Stimulated activated CD4-positive, alpha-beta T cell treated with anti-CD3 and anti-CD28 coated beads, TNF-alpha, amount 100 ng/mL, for 48 hours (primary cell): Measurements from ENCODE around the gene IL26.

ENCODE experiments used
- DNase-seq, 3 donors: peaks; one replicate each; pipeline ENCODE4 v3.0.0-alpha.2; 2020; ENCODE audit warnings: low read depth in 3 of 3

Gene IL26, protein sequence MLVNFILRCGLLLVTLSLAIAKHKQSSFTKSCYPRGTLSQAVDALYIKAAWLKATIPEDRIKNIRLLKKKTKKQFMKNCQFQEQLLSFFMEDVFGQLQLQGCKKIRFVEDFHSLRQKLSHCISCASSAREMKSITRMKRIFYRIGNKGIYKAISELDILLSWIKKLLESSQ

DNA sequence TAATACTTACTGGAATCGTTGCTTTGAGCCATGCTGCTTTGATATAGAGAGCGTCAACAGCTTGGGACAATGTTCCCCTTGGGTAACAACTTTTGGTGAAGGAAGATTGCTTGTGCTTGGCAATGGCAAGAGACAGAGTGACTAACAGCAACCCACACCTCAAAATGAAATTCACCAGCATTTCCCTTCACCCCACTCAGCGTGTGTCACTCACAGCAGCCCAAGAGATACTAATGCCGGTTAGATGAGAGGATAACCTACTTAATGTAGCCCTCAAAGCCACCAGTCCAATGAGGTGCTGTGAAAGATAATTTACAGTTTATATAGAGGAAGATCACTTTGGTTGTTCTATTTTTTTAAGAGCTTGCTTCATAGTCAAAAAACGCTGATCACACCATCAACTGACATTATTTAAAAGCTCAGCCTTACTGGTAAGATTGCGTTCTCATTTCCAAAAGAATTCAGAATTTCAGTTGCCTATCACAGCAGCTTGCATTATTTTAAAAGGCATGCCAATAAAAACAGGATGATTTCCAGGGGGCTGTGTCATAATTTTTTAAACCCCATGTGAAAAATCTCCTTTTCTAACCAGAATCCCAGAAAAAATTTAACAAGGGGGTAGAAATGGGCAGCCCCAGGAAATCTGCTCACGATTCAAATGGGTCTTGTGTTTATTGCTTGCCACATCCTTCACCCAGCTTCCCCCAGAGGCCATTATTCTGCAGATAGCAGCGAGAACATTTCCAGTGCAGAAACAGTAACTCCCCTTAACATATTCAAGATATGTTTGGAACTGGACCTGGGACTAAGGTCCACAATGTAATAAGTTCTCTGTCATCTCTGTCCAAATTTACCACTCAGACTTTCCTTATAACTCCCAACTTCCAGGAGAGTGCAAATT lies at the start of gene IL26:
TSS of gene IL26 (minus strand) at position 235 of the 901 bp plus-strand sequence. CDS start at position 181, 54 bp downstream.
- no peak for DNase-seq

DNA sequence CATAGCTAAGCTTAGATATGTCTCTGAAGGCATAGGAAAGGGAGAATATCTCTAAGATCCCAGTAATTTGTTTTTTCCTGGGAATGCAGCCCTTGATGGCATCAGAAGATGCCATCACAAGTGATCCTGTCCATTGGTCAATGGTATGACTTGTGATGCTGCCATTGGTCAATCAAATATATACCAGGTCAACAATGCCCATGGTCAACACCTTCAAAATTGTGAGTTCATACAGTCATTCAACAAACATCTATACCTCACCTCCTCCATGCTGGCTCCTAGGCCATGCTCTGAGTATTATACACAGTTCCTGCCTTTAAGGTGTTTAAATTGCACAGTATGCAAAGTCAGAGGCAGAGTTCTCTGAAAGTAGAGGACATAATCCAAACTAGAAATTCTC lies 47.1 kb upstream of the IL26 start:
- DNase-seq, result no peak

DNA sequence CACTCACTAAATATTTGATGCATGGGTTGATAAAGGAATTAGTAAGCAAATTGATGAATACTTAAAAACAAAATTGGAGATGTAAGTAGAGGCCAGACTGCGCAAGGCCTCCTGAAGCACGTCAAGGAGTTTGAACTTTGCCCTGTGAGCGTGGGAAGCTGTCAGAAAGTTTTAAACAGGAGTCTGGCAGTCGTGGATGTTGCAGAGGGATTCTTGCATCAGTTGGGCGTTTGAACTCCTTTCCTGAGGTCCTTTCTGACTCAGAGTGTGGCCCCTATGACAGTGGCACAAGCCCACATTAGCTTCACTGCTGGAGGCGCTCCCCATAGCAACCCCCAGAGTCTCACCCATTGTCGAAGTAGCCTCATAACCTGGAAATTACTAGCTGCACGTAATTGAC lies 45.7 kb upstream of the IL26 start:
- DNase-seq, result no peak

DNA sequence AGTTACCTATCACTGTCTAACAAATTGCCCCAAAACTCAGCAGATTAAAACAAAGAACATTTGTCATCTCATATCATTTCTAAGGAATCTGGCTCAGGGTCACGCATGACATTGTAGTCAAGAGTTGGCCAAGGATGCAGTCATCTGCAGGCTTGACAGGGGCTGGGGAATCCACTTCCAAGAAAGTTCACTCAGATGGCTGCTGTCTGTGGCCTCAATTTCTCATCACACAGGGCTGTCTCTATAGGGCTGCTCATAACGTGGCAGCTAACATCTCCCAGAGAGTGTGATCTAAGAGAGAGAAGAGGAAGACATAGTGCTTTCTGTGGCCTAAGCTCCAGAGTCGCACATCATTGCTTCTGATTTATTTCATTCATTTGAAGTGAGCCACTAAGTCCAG lies 44.7 kb upstream of the IL26 start:
- no peak for DNase-seq

DNA sequence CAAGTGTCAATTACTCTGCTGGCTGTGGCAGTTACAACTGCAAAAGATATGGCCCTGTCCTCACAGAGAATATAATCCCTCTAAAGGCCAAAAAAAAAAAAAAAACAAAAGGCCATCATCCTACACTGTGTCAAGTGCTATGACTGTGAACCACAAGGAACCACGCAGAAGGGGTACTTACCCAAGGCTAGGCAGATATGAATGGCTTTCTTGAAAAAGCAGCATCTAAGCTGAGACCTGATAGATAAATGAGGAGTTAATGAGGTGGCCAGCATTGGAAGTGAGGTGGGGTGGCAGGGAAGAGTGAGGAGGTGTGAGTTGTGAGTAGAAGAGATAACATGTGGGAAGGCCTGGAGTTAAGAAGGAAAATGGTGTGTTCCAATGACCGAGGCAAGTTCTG lies 44.2 kb upstream of the IL26 start:
- DNase-seq, result no peak

DNA sequence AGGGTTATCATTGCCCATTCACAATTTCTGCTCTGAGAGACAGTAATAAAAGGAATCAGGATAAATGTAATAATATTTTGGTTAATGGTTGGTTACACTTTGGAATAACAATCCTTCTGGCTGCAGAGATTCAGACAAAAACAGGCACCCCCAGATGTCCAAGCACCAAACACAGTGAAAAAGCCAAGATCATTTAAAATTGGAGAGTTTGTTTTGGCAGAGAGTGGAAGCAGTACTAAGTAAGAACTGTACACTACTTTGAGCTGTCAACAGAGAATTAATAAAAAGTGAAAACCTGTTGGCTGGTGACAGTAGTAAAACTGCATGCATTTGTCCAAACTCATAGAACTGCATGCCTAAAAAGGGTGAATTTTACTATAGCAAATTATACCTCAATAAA lies 43.4 kb upstream of the IL26 start:
- DNase-seq, result no peak

DNA sequence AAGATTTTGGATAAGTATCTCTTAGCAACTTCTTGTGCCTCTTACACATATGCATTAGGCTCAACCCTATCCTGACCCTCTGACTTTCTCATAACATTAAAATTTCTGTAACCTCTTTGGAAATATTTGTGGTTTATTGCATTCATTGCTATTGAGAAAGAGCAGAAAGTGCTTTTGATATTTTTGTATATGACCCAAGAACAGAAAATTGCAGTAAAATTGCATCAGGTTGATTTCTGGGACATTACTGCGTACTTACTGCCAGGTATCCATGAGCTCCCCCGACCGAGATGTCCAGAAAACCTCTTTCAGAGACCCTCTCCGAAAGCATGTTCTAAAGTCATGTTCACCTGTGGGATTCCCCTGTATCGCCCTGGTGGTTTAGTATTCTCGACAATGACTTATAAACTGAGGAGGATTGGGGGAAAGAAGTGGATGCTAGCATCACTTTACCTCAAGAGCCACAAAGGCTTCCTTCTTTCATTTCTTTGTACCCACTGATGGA lies 42.3 kb upstream of the IL26 start:
- no peak for DNase-seq

DNA sequence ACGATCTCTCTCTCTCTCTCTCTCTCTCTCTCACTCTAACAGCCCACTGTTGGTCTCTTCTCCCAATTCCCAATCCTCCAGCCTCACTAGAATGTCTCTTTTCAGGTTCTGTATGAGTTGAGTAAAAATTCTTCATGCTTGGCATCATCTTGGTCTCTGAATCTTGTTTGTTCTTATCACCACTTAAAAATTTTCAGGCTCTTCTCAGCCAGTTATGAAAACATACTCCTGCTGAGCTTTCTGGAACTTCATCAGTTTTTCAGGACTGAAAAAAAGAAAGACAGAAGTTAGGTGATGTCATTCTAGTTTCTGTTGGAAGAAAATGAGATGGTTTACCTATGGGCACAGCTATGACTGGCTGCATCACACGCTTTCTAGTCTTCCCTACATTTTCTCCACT lies 39.2 kb upstream of the IL26 start:
- DNase-seq, result no peak

DNA sequence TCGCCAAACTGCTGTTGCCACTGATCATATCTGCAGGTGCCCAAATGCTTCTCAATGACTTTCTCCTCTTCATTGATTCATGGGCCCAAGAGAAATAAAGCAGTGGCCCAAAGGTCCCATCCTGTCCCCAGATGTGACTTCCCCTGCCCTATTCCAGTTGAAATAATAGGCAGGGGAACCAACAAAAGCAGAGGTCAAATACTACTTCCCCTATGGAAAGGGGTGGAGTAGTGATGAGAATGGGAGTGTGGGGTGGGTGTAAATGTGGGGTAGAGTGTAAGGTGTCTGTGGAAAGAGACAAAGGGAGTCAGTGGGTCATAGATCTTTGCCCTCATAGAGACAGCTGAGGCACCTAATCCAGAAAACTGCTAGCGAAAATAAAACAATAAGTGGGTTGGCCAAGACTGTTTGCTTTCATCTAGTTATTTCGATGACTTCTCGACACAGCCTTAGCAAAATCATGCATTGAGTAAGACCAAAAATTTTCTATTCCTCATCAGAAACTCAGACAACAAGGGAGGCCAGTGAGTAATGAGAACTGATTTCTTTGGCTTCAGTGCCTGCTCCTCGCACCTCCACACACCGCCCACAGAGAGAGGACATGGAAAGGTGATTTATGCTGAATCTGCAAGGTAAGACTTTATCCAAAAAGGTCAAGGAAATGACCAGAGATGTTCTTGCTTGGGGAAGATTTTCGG lies 38.7 kb upstream of the IL26 start:
- no peak for DNase-seq

DNA sequence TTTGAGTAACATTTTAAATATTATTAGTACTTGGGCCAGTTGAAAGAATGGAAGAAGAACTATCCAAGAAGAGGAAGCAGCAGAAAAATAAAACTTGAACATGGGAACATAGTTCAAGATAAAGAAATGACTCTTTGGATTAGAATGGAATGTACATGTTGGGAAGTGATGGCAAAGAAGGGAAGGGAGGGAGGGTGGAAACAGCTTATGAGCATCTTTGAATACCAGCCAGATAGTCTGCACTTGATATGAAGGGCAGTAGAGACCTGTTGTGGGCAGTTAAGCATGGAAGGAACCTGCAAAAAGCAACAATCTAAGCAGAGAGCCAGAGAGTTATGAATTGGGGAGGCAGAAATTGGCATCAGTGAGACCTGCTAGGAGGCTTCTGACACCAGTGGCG lies 37.8 kb upstream of the IL26 start:
- no peak for DNase-seq

DNA sequence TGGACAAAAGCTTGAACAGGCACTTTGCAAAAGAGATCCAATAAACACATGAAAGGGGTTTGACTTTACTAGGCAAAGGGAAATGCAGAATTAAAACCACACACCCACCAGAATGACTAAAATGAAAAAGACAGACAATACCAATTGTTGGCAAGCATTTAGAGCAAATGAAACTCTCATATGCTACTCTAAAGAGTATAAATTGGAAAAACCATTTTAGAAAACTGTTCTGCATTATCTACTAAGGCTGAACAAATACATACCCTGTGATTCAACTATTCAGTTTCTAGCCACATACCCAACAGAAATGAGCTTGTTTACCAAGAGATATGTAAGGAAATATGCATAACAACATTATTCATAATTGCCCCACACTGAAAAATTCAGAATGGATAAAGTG lies 36.3 kb upstream of the IL26 start:
- DNase-seq, result no peak

DNA sequence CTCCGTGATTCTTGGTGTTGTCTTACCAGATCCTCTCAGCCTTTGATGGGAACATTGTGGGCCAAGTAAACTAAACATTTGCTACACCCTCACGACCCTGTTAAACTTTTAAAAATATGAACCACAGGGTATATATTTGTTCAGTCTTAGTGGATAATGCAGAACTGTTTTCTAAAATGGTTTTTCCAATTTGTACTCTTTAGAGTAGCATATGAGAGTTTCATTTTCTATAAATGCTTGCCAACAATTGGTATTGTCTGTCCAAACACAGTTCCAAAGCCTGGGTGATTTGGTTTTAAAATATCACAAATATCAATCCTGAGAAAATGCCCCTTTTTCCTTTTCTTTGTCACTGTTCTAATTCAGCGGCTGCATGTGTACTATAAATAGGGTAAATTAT lies 34.5 kb upstream of the IL26 start:
- no peak for DNase-seq

DNA sequence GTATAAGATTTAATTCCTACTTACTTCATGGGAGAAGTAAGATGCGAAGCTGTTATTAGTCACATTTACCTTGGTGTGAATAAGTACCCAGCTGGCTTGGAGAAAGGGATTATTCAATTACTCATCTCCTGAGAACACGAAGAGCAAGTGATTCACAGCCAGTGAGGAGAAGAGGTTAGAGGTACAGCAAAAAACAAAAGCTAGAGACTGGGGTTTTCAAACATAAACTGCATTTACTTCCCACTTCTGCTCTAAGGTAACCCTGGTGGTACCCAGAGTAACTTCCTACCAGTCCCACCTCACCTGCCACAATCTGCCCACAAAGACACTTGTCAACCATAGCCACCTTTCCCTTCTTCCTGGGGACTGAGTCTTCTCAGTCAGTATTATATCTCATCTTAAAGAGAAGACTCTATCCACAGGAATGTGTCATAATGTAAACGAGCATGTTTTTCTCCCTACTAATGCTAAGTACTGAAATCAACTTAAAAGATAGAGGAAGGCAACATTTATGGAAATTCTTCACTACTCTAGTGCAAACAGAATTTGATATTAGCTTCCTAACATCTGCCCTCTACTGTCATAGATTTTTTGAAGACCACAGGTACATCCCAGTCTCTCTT lies 33.8 kb upstream of the IL26 start:
- DNase-seq, result peak in 1 of 3 donors; percentile 12

DNA sequence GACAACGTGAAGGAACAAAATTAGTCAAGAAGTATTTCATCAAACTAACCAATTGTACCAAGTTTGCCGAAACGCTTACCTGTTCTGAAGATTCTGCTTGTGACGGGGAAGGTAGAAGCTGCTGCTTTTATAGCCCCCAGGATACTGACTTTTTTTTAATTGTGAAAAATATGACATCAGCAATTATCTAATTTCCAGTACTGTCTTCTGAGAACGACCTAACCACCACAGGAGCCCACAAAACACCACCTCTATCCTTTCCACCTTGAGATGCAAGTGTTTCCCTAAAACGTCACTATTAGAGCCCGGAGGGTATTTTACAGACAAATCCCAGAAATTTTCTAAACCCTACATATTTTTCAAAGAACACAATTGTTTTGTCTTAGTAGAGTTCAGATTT lies 27.9 kb upstream of the IL26 start, which contains the start of gene IL22:
TSS of gene IL22 (minus strand) at position 101 of the 400 bp plus-strand sequence. CDS start 156 bp downstream, outside the sequence.
- no peak for DNase-seq

DNA sequence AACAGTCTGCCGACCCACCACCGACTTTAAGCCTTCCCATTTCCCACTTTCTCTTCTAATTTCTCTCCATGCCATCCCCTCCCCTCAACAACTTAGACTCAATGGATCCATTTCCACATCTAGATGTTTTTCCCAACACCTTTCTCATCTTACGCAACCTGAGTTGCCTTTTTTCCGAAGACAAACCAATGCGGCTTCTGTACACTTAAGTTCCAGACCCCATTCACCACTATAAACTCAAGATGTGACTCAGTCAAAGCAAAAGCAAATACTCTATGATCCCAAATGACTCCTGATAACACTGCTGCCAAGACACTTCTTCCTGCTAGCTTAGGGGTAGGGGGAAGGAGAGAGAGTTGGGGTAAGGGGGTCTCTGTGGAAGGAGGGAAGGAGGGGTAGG lies 26.5 kb upstream of the IL26 start:
- no peak for DNase-seq

DNA sequence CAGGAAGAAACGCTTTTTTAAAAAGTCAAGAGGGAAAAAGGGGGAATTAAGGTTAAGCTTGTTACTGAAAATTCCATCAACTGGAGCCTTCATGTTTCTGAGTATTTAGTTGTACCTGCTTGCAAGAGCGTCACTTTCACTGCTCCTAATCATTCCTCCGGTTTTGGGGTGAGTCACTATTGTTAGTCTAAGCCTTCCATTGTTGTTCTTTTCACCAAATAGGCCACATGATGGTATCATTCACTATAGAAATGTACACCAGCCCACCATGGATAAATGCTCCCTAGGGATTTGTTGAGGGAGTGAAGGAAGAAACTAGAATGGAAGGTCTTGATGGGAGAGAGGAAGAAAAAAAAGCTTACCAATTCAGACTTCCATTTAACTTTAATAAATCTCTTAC lies 24.8 kb upstream of the IL26 start:
- no peak for DNase-seq

DNA sequence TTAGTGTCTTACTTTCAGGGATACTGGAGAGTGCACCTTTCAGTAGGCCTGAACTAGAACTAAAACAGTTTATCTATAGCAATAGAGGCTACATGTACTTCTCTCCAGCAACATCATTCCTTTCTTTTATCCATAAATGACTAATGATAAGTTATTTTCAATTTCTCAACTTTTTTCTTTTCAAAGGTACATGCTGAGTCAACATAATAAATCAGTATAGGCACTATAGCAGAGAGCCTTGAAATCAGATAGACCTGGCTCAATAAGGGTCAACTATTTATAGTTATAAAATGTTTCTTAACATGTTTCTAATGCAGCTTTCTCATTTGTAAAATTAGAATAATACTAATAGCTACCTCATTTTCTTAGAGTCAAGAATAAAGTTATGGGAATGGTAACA lies 22.2 kb upstream of the IL26 start:
- DNase-seq, result no peak

DNA sequence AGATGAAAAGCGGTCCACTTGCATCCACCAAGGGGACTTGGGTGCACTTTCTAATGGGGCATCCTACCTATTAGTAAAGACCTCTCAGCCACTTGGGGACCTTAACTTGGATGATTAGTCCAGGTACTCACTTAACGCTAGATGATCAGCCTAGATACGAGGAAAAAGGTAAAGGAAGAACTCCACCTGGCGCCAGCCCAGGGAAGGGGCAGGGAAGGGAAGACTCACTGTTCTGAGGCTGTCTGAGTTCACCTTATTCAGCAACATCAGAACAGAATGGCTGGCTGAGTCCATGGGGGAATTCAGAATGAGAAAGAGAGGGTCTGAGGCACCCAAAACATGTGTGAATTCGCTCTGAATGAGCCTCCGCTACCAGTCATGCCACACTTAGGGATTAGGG lies 20.7 kb upstream of the IL26 start:
- DNase-seq, result no peak

DNA sequence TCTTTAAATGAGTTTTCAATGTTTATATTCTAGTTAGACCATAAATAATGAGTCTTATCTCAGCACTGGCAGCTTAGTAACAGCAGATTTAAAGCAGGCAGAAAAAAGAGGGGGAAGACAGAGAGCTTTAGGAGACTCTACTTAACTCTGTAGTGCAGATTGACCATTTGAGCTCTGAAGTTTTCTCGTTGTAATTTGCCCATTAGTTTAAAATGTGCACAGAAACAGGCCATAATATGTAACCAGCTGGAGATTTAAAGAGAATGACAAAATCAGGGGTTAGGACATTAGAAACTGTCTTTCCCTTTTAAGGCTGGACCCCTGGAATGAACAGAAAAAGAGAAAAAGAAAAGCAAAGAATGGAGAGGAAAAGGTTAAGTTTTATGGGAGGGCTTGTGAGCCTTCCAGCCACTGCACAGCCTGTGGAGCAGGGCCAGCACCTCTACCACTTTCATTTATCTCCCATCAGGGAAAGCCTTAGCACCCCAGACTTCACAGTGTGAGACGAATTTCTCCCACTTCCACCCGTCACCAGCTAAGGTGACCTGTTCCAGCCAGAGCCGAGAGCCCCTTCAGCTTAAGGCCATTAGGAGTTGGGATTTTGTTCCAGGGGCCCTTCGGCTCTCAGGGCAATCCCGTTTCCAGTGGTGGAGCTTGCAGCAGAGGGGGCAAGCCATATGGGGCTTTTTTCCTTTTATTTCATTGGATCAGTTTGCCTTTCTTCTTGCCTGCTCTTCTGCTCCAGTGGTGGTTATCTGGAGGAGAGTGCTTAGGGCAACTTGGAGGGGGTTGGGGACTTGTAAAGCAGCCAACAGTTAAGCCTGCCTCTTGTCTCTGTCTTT lies 19.8 kb upstream of the IL26 start:
- DNase-seq, result no peak

DNA sequence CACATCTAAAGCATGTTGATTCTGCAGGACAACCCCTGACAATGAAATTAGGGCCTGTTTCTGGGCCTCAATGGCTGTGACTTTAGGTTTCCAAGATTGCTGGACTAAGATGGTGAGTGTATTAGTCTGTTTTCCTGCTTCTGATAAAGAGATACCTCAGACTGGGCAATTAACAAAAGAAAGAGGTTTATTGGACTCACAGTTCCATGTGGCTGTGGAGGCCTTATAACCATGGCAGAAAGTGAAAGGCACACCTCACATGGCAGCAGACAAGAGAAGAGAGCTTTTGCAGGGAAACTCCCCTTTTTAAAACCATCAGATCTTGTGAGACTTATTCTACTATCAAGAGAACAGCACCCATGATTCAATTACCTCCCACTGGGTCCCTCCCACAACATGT lies 17.2 kb upstream of the IL26 start:
- no peak for DNase-seq

DNA sequence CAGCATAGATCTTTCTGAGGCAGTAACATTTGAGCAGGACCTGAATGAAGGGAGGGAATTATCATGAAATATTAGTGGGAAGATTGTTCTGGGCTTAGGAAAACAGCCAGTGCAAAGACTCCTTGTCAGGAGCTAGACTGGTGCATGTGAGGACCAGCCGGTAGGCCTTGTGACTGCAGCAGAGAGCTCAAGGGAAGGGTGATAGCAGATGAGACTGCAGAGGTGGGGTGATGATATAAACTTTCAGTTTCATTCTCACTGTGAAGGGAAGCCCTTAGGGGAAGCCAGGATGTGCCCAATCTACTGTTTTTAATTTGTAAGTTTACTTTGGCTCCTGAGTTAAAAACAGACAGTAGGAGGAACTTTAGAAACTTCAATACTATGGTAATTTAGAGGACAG lies 15.4 kb upstream of the IL26 start:
- peak; percentile 32 to 34 (median 33) for DNase-seq
